ENCODE data around the gene MRNIP.
"Not testable (repeated sequence)": the region's sequence is repeated elsewhere in the genome, so short reads cannot be mapped to it uniquely, and the experiment has no call there.

Gene MRNIP

GRCh38 chr5:179801304-179802206 is 57.1 kb downstream of the MRNIP start:
- FAIRE-seq = no peak

DNA sequence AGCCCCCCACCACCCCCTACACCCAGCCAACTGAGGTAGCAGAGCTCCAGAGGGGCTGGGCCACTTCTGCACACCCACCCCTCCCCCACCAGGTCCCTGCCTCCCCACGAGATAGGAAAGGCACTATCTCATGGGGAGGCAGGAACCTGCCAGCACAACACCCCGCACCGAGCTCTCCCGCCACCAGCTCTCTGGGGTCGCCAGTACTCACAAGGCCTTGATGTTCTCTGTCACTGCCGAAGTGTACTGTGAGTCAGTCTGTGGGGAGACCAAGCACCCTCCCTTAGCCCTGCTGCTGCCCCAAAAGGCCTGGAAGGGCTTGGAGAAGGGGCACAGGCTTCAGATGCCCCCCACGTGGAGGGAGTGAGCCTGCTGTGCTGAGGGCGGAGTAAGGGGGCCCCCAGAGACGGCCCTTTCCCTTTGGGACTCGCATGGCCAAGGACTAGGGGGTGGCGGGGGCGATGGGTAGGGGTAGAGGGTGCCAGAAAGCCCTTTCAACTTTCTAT is 57.9 kb downstream of the MRNIP start:
- FAIRE-seq = no peak

- FAIRE-seq = no peak
Observed at GRCh38 chr5:179800071-179800695, 58.4 kb downstream of the MRNIP start.

- no peak for FAIRE-seq
Observed at GRCh38 chr5:179799644-179799973, 59.0 kb downstream of the MRNIP start.

GRCh38 chr5:179798771-179799643 is 59.6 kb downstream of the MRNIP start:
- FAIRE-seq = no peak

GRCh38 chr5:179798144-179798770 is 60.4 kb downstream of the MRNIP start:
- FAIRE-seq = no peak

DNA sequence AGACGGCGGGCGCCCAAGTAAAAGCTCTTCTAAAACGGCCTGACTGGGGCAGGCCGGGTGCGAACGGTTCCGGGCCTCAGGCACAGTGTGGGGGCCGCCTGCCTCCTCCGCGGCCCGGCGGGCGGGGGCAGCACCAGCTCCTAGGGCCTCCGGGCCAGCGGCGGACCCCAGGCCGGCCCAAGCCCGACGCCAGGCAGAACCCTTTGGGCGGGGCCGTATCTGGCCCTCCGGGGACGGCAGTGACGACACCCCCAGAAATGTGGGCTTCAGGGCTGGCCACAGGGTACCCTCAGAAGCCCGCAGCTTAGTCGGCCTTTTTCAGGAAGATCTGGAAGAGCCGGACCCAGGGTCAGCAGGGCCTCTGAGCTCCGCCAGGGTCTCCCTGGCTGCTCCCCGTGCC is 60.9 kb downstream of the MRNIP start:
- no peak for FAIRE-seq

DNA sequence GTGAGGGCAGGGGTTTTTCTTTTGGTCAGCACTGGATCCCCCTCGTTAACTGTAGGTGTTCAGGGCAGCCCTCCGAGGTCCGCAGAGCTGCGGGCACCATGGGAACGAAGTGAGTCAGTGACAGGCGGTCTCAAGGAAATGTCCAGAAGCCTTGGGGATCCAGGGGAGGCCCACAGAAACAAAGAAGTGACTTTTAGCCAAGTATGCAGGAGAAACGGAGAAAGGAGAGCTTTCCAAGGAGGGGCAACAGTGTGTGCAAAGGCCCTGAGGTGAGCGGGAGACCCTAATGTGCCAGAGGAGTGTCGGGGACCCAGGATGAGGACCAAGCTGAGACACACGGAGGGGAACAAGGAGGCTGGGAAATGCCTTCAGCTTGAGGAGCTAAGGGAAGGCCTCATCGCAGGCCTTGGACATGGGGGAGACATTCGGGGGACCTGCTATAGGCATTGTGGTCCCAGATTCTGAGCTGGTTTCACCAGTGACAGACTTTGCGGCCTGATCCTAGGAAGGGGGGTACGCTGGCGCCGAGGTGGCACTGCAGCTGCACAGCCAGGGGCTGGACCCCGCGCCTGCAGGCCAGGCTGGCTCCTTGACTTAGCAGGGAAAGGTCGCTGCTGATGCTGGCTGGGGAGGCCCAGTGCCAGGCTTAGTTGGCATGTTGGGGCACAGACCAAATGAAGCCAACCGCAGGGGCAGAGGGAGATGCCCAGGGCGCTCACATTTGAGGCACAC is 61.6 kb downstream of the MRNIP start:
- FAIRE-seq = no peak

GRCh38 chr5:179795863-179796833 is 62.5 kb downstream of the MRNIP start:
- peak; percentile 31 for FAIRE-seq

DNA sequence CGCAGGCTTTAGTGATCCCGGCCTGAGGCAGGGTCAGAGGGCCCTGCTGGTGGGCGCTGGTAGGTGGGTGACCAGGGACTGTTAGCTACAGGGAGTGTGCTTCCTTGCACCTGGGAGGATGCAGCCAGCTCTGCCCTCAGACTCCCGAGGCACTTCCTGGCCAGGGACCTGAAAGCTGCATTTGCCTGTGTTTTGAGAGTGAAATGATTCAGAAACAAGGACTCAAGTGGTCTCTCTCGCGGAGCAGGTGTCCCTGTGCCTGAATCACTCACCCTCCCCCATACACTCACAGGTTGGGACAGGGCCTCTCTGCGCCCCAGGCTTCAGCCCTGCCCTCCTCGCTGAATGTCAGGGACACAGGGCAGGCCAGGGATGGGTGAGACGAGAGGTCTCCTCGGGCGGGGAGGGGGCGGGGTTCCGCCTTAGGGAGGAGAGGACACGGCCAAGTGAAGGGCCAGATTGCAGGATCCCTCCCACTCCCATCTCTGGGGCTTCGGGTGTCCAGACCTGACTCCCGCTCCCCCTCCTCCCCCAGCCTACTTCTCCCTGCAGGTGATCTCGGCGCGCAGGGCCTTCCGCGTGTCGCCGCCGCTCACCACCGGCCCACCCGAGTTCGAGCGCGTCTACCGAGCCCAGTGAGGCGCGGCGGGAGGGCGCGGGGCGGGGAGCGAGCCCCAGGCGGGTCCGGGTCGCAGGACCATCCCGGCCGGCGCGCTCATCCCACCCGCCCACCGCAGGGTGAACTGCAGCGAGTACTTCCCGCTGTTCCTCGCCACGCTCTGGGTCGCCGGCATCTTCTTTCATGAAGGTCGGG is 63.4 kb downstream of the MRNIP start:
- FAIRE-seq = no peak

DNA sequence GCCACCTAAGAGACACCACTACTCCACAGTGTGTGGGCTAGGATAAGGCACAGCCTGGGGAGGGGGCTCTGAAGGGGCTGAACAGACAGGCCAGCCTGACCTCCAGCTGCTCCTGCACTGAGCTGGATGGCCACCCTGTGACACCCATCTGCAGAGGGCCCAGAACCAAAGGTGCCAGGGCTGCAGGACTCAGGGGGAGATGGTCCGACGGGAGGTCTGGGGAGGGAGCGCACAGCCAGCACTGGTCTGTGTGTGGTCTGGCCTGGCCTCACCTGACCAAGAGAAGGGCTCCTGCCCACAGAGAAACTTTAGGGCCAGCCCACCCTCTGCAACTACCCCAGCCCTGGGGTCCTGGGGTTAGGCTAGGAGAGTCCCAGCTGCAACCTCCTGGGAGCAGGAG is 64.0 kb downstream of the MRNIP start:
- no peak for FAIRE-seq

GRCh38 chr5:179794171-179794570 is 64.4 kb downstream of the MRNIP start:
- no peak for FAIRE-seq

- FAIRE-seq = no peak
Observed at GRCh38 chr5:179793468-179794139, 65.0 kb downstream of the MRNIP start, which contains the start of gene LTC4S. Gene LTC4S (plus strand): TSS chr5:179793986. CDS start chr5:179794081, 95 bp downstream.

DNA sequence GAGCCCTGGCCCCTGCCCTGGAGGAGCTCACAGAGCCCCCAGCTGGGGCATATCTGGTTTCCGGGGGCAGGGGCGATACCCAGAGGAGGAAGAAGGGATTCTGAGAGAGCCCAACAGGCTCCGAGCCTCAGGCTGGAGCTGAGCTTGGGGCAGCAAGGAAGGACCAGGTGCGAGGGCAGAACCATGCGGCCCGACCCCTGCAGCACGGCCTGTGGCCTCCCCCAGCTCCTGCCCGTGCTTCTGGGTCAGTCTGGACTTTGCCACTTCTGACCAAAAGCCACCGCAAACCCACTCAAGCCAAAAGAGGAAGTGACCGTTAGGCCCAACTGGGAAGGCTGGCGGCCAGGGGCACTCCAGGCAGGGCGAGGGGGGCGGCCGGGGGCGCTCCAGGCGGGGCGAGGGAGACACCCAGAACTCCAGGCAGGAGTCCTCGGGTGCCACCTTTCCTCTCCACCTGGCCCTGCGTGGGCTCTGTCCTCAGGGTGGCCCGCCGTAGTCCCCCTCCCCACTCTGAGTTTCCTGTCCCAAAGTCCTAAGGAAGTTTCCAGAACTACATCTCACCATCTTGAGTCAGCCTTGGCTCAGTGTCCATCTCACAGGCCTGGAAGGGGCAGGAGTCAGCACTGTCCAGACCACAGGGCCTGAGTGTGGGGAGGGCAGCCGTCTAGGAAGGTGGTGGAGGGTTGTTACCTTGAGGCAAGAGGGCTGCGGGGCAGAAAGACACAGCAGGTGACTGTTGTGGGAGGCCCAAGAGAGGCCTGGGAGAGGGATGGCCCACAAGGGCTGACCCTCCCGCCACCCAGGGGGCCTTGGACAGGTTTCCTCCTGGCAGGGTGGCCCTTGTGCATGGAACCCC is 65.8 kb downstream of the MRNIP start:
- no peak for FAIRE-seq

DNA sequence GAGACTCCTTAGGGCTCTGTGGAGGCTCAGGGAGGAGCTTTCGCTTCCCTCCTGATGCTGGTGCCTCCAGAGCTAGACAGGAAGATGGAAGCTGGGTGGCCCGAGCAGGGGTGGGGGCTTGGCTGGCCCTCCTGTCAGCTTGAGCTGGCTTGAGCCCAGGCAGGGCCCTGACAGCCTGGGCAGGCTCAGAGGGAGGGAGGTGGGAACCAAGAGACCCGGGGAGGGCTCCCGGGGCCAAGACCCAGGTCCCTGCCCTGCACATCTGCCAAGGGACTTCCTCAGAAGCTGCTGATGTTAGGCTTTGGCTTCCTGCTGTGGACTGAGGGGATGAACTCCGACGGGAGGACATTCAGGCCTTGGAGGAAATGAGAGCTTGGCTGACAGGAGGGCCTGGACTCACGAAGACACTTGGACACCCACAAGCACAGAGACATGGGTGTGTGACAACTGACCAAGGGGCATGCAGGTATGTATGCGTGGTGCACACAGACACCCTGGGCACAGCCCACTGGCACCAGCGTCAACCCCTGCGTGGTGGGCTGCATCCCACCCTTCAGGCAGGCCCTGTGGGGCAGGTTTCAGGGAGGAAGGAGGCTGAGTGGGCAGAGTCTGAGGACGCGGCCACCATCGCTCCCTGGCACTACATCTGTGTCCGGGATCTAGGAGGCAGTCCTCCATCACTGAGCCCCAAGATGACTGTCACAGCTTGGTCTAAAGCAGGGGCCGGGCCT is 66.6 kb downstream of the MRNIP start:
- FAIRE-seq = no peak

DNA sequence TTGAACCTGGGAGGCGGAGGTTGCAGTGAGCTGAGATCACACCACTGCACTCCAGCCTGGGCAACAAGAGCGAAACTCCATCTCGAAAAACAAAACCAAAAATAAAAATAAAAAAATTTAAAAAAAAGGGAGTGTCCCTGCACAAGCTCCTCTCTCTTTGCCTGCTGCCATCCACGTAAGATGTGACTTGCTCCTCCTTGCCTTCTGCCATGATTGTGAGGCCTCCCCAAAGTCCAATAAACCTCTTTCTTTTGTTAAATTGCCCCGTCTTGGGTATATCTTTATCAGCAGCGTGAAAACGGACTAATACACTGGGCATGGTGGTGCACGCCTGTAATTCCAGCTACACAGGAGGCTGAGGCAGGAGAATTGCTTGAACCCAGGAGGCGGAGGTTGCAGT is 69.3 kb downstream of the MRNIP start:
- not testable (repeated sequence) for FAIRE-seq

DNA sequence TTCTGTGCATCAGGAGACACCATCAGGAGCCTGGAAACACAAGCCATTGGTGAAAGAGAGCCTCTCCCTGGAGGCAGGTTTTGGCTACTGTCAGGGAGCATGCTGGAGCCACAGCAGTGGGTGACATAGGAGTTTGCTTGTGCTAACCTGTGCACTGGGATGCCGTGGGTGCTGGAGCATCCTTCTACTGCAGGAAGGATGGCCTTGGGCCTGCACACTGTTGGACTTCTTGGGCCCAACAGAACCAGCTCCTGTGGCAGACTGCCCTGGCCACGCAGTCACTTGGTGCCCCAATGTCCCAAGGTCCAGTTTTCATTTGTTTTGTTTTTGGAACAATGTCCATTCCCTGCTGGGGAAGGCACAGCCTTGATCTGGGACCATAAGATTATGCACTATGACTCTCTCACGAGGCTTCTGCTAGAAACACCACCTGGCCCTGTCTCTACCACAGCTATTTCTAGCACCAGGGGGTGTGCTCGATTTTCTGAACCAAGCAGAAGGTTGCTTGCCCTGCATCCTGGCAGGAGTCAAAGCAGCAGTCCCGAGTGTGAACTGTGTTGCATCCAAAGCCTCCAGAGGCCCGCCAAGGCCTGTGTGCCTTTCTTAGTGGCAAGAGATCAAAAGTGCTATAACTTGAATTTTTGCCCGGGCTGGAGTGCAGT is 70.3 kb downstream of the MRNIP start:
- FAIRE-seq = no peak

Data from G401.6 (cell line).